ENCODE results near the gene C2CD4A. TPM values are rescaled to one million over a fixed set of nuclear protein-coding genes. Genes with fewer than 3 reads are reported as not detected.

The C2CD4A gene
- total and polyA plus RNA-seq, 2 donors (not counting 3 experiments of a cell fraction or from before 2014, with no cell fraction given), result 0.33 to 0.46 TPM

DNA sequence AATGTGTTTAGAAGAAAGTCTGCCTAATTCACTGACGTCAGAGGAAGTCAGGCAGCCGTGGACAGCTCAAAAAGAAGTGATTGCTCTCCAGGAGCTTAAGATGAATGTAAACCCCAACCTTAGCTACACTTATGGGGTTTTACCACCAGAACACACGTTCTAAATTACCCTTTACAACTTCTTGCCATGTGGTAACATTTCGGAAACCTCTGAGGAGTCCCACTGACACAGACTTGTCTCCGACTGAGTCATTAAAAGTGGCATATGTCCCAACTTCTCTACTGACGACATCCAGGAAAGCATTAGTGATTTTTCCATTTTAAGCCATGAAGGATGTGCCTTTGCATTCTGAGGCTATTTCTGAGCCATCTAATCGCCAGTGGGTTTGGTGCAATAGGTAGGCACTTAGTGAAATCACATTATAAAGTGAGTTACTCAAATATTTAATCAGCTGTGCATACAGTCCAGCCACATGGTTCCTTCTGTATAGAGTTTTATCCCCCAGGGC, 32.4 kb downstream of the C2CD4A start:
- no peak for FAIRE-seq
- peak; percentile 75 for DNase-seq (ENCODE audit: low read depth, low spot score)
- intact Hi-C loops (cut with micrococcal nuclease), result no loop called here
- no peaks in the 10 kb centered on the region for H3K9me1 ChIP-seq (replicated peaks; ENCODE audit: control insufficient read depth, extremely low read depth, insufficient read depth, low read length)
- no peak for TF ChIP-seq FOS (IDR thresholded peaks at IDR 0.05; ENCODE audit: borderline replicate concordance, insufficient read depth, low read length)
- peak; percentile 20 for TF ChIP-seq JUN (IDR thresholded peaks at IDR 0.05; ENCODE audit: borderline replicate concordance, insufficient read depth, insufficient read length, low read depth)
- POLR2A ChIA-PET, result no interaction called here
- H3K4me1 ChIP-seq (ENCODE audit: control insufficient read depth, extremely low read depth, insufficient read depth, low read length), result peaks cover 4% of the 10 kb centered on the region
- no peaks in the 10 kb centered on the region for H3K36me3 ChIP-seq (ENCODE audit: control insufficient read depth in 2 of 2, extremely low read depth in 1 of 2, insufficient read depth in 2 of 2, low read length in 2 of 2)
- BruUV-seq (replicated peaks), result TSS peak; percentile 49
- no peak overlapping the region for H3K9ac ChIP-seq (replicated peaks; ENCODE audit: extremely low read depth, insufficient read depth, low read length)
- H3K27me3 ChIP-seq (ENCODE audit: control insufficient read depth in 2 of 2, insufficient read depth in 2 of 2, low read length in 2 of 2), result peaks cover 0 to 3% of the 10 kb centered on the region in 2 experiments
- H3K9me3 ChIP-seq (replicated peaks; ENCODE audit: control insufficient read depth, insufficient read depth, low read length), result no peaks in the 10 kb centered on the region
- peak overlapping the region; percentile 83 for H2AFZ ChIP-seq (ENCODE audit: low read depth, low read length)
- CTCF ChIA-PET, result interaction anchor here (1.1 to 2.7 kb wide), 5 partner anchors 10 to 155 kb away, joined by 4 to 11 read pairs (median 7); partner anchors contain the start of gene VPS13C
- peak overlapping the region; percentile 62 for H3K4me2 ChIP-seq (ENCODE audit: insufficient read depth, low read length)
- dilution Hi-C loops (cut with MboI; ENCODE audit: extremely low pct_ligation_motif_present, low sequenced_read_pairs), result no loop called here
- peak overlapping the region in 1 of 3 experiments; percentile 23 for H3K4me3 ChIP-seq (replicated peaks in 1 of 3; ENCODE audit: insufficient read depth in 1 of 3, low read depth in 1 of 3, low read length in 3 of 3)
- no peaks in the 10 kb centered on the region for H3K79me2 ChIP-seq (ENCODE audit: control insufficient read depth, insufficient read depth, low read length)
- H3K27ac ChIP-seq (ENCODE audit: insufficient read depth, low read depth, low read length), result no peak overlapping the region
- no peaks in the 10 kb centered on the region for H4K20me1 ChIP-seq (replicated peaks; ENCODE audit: control insufficient read depth, extremely low read depth, insufficient read depth, low read length)

DNA sequence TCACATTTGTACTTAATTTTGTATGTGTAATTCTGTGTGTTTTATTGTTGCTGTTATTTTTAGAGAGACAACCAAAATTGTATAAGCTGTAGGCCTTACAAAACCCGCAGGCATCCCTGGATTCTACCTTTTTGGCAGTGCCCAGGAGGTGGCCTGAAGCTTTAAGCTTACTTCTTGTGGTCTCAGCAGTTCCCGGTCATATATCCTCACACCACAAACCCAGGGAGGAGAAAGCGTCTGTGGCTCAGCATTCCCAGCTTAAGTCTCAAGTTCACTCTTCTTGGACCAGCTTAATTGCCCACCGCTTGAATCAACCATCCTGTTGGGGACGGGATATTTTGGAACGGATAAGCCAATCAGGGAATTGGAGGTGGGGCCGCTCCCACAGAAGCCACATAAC, 36.7 kb downstream of the C2CD4A start:
- FAIRE-seq (no peak), DNase-seq (ENCODE audit: low read depth, low spot score) (no peak)
- no peak overlapping the region for H3K27ac ChIP-seq (ENCODE audit: insufficient read depth, low read depth, low read length)
- POLR2A ChIA-PET, result no interaction called here
- H2AFZ ChIP-seq (ENCODE audit: low read depth, low read length), result no peak overlapping the region
- H3K4me2 ChIP-seq (ENCODE audit: insufficient read depth, low read length), result no peak overlapping the region
- CTCF ChIA-PET, result interaction anchor here (0.7 to 2.8 kb wide), 10 partner anchors 13 to 204 kb away, joined by 3 to 9 read pairs (median 4); partner anchors contain the start of gene C2CD4A
- no peaks in the 10 kb centered on the region for H4K20me1 ChIP-seq (replicated peaks; ENCODE audit: control insufficient read depth, extremely low read depth, insufficient read depth, low read length)
- TF ChIP-seq MYC (IDR thresholded peaks at IDR 0.05; ENCODE audit: low read depth, low read length), result no peak
- no peak for TF ChIP-seq FOS (IDR thresholded peaks at IDR 0.05; ENCODE audit: borderline replicate concordance, insufficient read depth, low read length)
- no peak for TF ChIP-seq EZH2 (IDR thresholded peaks at IDR 0.05; ENCODE audit: borderline replicate concordance, low read depth, low read length, severe bottlenecking)
- no peak for TF ChIP-seq POLR2A (IDR thresholded peaks at IDR 0.05; ENCODE audit: low read depth, low read length)
- TF ChIP-seq, protein P1, sequence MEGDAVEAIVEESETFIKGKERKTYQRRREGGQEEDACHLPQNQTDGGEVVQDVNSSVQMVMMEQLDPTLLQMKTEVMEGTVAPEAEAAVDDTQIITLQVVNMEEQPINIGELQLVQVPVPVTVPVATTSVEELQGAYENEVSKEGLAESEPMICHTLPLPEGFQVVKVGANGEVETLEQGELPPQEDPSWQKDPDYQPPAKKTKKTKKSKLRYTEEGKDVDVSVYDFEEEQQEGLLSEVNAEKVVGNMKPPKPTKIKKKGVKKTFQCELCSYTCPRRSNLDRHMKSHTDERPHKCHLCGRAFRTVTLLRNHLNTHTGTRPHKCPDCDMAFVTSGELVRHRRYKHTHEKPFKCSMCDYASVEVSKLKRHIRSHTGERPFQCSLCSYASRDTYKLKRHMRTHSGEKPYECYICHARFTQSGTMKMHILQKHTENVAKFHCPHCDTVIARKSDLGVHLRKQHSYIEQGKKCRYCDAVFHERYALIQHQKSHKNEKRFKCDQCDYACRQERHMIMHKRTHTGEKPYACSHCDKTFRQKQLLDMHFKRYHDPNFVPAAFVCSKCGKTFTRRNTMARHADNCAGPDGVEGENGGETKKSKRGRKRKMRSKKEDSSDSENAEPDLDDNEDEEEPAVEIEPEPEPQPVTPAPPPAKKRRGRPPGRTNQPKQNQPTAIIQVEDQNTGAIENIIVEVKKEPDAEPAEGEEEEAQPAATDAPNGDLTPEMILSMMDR (IDR thresholded peaks at IDR 0.05; ENCODE audit: extremely low read depth in 1 of 2, insufficient read depth in 1 of 2, low read depth in 1 of 2, low read length in 2 of 2), result no peak
- TF ChIP-seq JUN (IDR thresholded peaks at IDR 0.05; ENCODE audit: borderline replicate concordance, insufficient read depth, insufficient read length, low read depth), result no peak
- no peak for TF ChIP-seq GATA2 (IDR thresholded peaks at IDR 0.05; ENCODE audit: insufficient read depth, insufficient read length, low read depth, low read length)
- TF ChIP-seq POLR2AphosphoS5 (IDR thresholded peaks at IDR 0.05; ENCODE audit: insufficient read depth, low read depth, low read length), result no peak
- TF ChIP-seq, protein P2, sequence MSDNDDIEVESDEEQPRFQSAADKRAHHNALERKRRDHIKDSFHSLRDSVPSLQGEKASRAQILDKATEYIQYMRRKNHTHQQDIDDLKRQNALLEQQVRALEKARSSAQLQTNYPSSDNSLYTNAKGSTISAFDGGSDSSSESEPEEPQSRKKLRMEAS (IDR thresholded peaks at IDR 0.05; ENCODE audit: insufficient read depth, insufficient read length), result no peak
- H3K9me3 ChIP-seq (replicated peaks; ENCODE audit: control insufficient read depth, insufficient read depth, low read length), result no peaks in the 10 kb centered on the region
- no peak overlapping the region for H3K4me3 ChIP-seq (replicated peaks in 1 of 3; ENCODE audit: insufficient read depth in 1 of 3, low read depth in 1 of 3, low read length in 3 of 3)
- no TSS peak for BruUV-seq (replicated peaks)
- dilution Hi-C loops (cut with MboI; ENCODE audit: extremely low pct_ligation_motif_present, low sequenced_read_pairs), result no loop called here
- no peak overlapping the region for H3K9ac ChIP-seq (replicated peaks; ENCODE audit: extremely low read depth, insufficient read depth, low read length)
- H3K36me3 ChIP-seq (ENCODE audit: control insufficient read depth in 2 of 2, extremely low read depth in 1 of 2, insufficient read depth in 2 of 2, low read length in 2 of 2), result no peaks in the 10 kb centered on the region
- no peaks in the 10 kb centered on the region for H3K9me1 ChIP-seq (replicated peaks; ENCODE audit: control insufficient read depth, extremely low read depth, insufficient read depth, low read length)
- H3K79me2 ChIP-seq (ENCODE audit: control insufficient read depth, insufficient read depth, low read length), result no peaks in the 10 kb centered on the region
- no peaks in the 10 kb centered on the region for H3K27me3 ChIP-seq (ENCODE audit: control insufficient read depth in 2 of 2, insufficient read depth in 2 of 2, low read length in 2 of 2)
- intact Hi-C loops (cut with micrococcal nuclease), result no loop called here
- H3K4me1 ChIP-seq (ENCODE audit: control insufficient read depth, extremely low read depth, insufficient read depth, low read length), result peaks cover 16% of the 10 kb centered on the region
